GM06990 (cell line): ENCODE results near the gene SPOPL.

ENCODE experiments used
- DNase-seq: peaks from one replicate; pipeline ENCODE4 v3.0.0-alpha.2; 2011; ENCODE audit not compliant: insufficient read length; ENCODE audit errors: extremely low read depth
- H3K27me3 ChIP-seq: replicated peaks from 2 replicates; pipeline ENCODE4 v1.6.0; 2011; ENCODE audit warnings: low read length; ENCODE audit not compliant: control insufficient read depth, insufficient read depth
- H3K36me3 ChIP-seq: 2 replicates; pipeline ENCODE4 v1.5.1; 2011; ENCODE audit warnings: low read length; ENCODE audit not compliant: control insufficient read depth, insufficient read depth
- H3K4me3 ChIP-seq: replicated peaks from 2 replicates; pipeline ENCODE4 v1.5.1; 2011; ENCODE audit warnings: low read depth, mild to moderate bottlenecking, control low read depth, low read length
- TF ChIP-seq, protein P1 (sequence below): IDR thresholded peaks from 2 replicates; pipeline ENCODE4 v1.5.1; 2011; ENCODE audit warnings: low read length, control low read depth, mild to moderate bottlenecking, inconsistent platforms; ENCODE audit not compliant: insufficient read depth, poor library complexity, severe bottlenecking

Gene SPOPL

DNA sequence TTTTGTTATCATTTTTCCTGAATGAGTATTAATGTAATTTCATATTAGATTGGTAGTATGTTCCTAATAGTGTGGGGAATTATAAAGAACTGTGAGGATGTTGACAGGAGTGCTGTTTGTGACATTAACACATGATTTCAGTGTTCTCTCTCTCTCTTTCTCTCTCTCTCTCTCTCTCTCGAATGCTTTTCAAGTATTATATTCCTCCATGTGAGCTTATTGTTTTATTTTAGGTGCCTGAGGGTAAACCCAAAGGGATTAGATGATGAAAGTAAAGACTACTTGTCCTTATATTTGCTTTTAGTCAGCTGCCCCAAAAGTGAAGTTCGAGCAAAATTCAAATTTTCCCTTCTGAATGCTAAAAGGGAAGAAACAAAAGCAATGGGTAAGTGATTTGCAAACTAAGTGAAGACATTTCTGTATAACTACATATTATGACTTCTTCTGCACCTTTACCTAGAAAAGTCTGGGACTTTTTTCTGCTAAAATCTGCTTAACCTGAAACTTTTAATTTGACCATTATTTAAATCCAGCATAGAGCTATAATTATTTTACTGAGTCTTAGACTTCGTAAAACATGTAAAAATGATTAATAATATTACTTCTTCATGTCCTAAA is 49.2 kb downstream of the SPOPL start:
- TF ChIP-seq, protein P1, sequence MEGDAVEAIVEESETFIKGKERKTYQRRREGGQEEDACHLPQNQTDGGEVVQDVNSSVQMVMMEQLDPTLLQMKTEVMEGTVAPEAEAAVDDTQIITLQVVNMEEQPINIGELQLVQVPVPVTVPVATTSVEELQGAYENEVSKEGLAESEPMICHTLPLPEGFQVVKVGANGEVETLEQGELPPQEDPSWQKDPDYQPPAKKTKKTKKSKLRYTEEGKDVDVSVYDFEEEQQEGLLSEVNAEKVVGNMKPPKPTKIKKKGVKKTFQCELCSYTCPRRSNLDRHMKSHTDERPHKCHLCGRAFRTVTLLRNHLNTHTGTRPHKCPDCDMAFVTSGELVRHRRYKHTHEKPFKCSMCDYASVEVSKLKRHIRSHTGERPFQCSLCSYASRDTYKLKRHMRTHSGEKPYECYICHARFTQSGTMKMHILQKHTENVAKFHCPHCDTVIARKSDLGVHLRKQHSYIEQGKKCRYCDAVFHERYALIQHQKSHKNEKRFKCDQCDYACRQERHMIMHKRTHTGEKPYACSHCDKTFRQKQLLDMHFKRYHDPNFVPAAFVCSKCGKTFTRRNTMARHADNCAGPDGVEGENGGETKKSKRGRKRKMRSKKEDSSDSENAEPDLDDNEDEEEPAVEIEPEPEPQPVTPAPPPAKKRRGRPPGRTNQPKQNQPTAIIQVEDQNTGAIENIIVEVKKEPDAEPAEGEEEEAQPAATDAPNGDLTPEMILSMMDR, result no peak
- no peak overlapping the region for H3K4me3 ChIP-seq
- no peaks in the 10 kb centered on the region for H3K27me3 ChIP-seq
- H3K36me3 ChIP-seq, result peaks cover 3% of the 10 kb centered on the region
- DNase-seq, result no peak

DNA sequence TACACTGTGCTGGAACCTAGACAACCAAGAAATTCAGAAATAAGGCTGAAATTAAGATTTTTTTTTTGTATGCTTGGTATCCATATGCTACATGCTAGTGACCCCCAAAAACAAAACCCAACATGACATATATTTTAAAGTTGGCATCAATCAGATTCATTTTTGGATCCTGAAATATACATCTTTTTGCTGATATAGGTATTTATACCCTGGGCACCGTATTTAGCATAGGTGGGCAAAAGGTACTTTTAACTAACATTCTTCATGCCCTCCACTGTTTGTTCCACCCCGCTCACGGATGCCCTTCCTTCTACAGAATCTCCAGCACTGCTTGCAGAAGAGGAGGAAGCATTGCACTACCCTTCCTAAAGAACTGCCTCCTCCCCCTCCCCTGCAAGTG is 52.6 kb downstream of the SPOPL start:
- no peak for DNase-seq
- TF ChIP-seq, protein P1, result no peak
- Histone ChIP-seq H3K36me3 (peaks cover 3% of the 10 kb centered on the region), H3K4me3 (no peak overlapping the region), H3K27me3 (no peaks in the 10 kb centered on the region)

DNA sequence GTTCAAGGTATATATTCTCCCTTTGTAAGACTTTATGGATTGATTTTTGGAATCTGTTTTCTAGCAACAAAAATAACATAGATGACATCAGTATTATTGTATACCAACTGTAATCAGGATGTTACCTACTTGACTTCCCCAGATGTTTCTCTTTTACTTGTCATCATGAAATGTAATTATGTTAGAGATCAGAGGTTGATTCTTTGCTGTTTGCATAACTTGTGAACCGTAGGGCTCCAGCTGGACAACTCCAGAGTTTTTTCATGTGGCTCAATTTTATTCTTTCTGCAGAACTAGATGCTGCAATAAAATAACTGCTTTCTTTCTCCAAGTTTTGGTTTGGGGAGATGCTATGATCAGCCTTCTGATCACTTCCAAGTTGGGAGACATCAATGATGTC is 58.1 kb downstream of the SPOPL start:
- DNase-seq, result no peak
- peaks cover 1% of the 10 kb centered on the region; the same call in 1 of the 2 replicates for H3K36me3 ChIP-seq
- TF ChIP-seq, protein P1, result no peak

DNA sequence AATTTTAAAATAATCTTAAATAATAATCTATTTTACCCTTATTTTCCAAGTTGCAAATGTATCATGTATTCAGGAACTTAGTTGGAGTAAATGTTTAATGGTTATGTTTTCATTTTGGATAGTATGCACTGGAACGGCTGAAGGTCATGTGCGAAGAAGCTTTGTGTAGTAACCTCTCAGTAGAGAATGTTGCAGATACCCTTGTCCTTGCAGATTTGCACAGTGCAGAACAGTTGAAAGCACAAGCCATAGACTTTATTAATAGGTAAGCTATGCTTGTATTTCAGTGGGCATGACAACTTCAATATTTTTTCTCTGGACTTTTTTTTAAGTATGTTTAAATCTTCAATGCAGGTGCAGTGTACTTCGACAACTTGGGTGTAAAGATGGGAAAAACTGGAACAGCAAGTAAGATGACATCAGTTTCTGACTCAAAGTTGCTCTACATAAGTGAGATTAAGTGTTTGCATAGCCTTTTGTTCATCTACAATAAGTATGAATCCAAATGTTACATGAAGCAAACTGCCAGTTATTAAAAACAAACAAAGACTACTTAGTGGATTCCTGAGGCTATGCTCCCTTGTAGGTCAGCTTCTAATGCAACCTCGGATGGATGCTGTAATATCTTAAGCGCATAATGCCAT is 63.1 kb downstream of the SPOPL start:
- TF ChIP-seq, protein P1, result no peak
- DNase-seq, result no peak
- Histone ChIP-seq H3K36me3 (peaks cover 5% of the 10 kb centered on the region), H3K4me3 (no peak overlapping the region), H3K27me3 (no peaks in the 10 kb centered on the region)

More for the DNA sequence above, 58.1 kb downstream of the SPOPL start:
- H3K27me3 ChIP-seq, result no peaks in the 10 kb centered on the region
- no peak overlapping the region for H3K4me3 ChIP-seq

DNA sequence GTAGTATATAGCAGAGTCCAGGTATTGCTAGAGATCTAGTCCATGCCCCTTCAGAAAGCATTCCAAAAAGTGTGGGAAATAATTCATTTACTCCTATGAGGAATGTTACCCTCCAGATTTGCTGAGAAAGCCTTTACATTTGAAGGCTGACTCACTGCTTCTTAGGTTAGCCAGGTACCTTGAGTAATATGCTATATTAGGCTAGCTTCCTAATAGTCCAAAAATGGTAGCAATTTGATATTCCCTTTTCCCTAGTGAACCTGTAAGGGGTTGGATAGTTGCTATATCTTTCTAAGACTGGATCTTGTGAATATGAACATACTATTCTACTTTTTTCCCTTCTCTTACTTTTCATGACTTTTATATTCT is 63.6 kb downstream of the SPOPL start:
- Histone ChIP-seq H3K36me3 (peaks cover 5% of the 10 kb centered on the region), H3K4me3 (no peak overlapping the region), H3K27me3 (no peaks in the 10 kb centered on the region)
- no peak for DNase-seq
- TF ChIP-seq, protein P1, result no peak
